ENCODE measurements around the gene CD8A. TPM values are rescaled to one million over a fixed set of nuclear protein-coding genes. Genes with fewer than 3 reads are reported as not detected.
"Not testable (repeated sequence)": the region's sequence is repeated elsewhere in the genome, so short reads cannot be mapped to it uniquely, and the experiment has no call there.

CD8A gene
- total RNA-seq, 1 donor from 2014 or later, result 10.6 TPM

DNA sequence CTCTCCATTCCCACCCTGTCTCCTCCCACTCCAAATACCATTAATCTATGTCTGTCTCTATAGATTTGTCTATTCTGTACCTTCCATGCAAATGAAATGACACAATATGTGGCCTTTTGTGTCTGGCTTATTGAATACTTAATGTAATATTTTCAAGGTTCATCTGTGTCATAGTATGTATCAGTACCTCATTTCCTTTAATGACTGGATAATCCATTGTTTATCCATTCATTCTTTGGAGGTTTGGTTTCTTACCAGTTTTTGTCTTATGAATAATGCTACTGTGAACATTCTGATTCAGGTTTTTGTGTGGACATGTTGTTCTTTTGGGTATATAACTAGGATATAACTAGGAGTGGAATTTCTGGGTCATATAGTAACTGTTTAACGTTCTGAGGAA lies 55.8 kb downstream of the CD8A start:
- not testable (repeated sequence) for DNase-seq (ENCODE audit: low spot score)

Other genes starting within 250 kb of the CD8A start
- 121 TPM for gene CHMP3, start 227.5 kb downstream of the CD8A start, total RNA-seq (ENCODE audit: insufficient read depth, low replicate concordance)
- gene RNF103, start 167.0 kb downstream of the CD8A start, total RNA-seq (ENCODE audit: insufficient read depth, low replicate concordance), result 37.8 TPM
- 36.1 TPM for gene RMND5A, start 70.6 kb downstream of the CD8A start, total RNA-seq (ENCODE audit: insufficient read depth, low replicate concordance)
- not detected for gene CD8B, start 71.0 kb upstream of the CD8A start, total RNA-seq (ENCODE audit: insufficient read depth, low replicate concordance)
- not detected for gene RGPD1, start 151.2 kb upstream of the CD8A start, total RNA-seq (ENCODE audit: insufficient read depth, low replicate concordance)
- gene PLGLB1, start 230.9 kb upstream of the CD8A start, total RNA-seq (ENCODE audit: insufficient read depth, low replicate concordance), result 7.7 TPM

Data from umbilical cord (tissue), 2 donors.